HepG2 (cell line): Measurements from ENCODE around the gene TIFAB. TPM values are rescaled to one million over a fixed set of nuclear protein-coding genes. Genes with fewer than 3 reads are reported as not detected.

Experiments used
- BRF2 ChIP-seq: sonication (generic); formaldehyde crosslinking; IDR thresholded peaks from 2 replicates; pipeline ENCODE4 v1.8.1; 2022; ENCODE audit warnings: mild to moderate bottlenecking, missing genetic modification reagents
- CBX5 ChIP-seq: sonication (generic); formaldehyde crosslinking; IDR thresholded peaks from 2 replicates; pipeline ENCODE4 v1.4.0; 2020; ENCODE audit warnings: missing genetic modification reagents, borderline replicate concordance
- IKZF1 ChIP-seq: fragments of 450-650 bp; IDR thresholded peaks from 2 replicates; pipeline ENCODE4 v1.7.1; 2016
- NFE2L2 ChIP-seq: fragments of 150-350 bp; IDR thresholded peaks from 2 replicates; pipeline ENCODE4 v1.6.1; 2014; ENCODE audit warnings: low read length
- NFKB2 ChIP-seq: sonication (generic); formaldehyde crosslinking; IDR thresholded peaks from 2 replicates; pipeline ENCODE4 v1.4.0; 2020; ENCODE audit warnings: missing genetic modification reagents, borderline replicate concordance
- ZNF142 ChIP-seq: sonication (generic); formaldehyde crosslinking; IDR thresholded peaks from 2 replicates; pipeline ENCODE4 v1.4.0; 2020; ENCODE audit warnings: missing genetic modification reagents
- ZNF24 ChIP-seq: fragments of 450-650 bp; IDR thresholded peaks from 2 replicates; pipeline ENCODE4 v1.6.1; 2017; ENCODE audit warnings: antibody characterized with exemption, mild to moderate bottlenecking
- ZNF652 ChIP-seq: IDR thresholded peaks from 2 replicates; pipeline ENCODE4 v1.6.1; 2016; ENCODE audit warnings: low read depth, borderline replicate concordance
- ZNF772 ChIP-seq: sonication (generic); formaldehyde crosslinking; IDR thresholded peaks from 2 replicates; pipeline ENCODE4 v1.5.0; 2020; ENCODE audit warnings: mild to moderate bottlenecking, missing genetic modification reagents
- ZXDC ChIP-seq: sonication (generic); formaldehyde crosslinking; IDR thresholded peaks from 2 replicates; pipeline ENCODE4 v1.5.0; 2020; ENCODE audit warnings: mild to moderate bottlenecking, missing genetic modification reagents
- polyA plus RNA-seq, 8 experiments: library from polyadenylated mRNA; depleted of rRNA in 3 of 8; stranded (reverse) in 7 of 8; unstranded in 1 of 8; fragments of >200 nt; fragmentation: Illumina TruSeq in 4 of 8; extraction: Trizol in 4 of 8; gene quantifications; 2 replicates each; pipeline versions ENCODE4 v1.2.1 to v1.2.3, GENCODE V29; 2011 to 2016; ENCODE audit warnings: low read depth in 4 of 8, missing spikeins in 1 of 8, mixed read lengths in 1 of 8; ENCODE audit not compliant: insufficient read depth in 1 of 8
- total RNA-seq, 5 experiments: library from RNA; depleted of rRNA; stranded (reverse); fragments of >200 nt; fragmentation: Illumina TruSeq; extraction: Trizol; gene quantifications; 2 replicates each; pipeline ENCODE4 v1.2.3, GENCODE V29; 2016; ENCODE audit warnings: low read depth in 1 of 5

The TIFAB gene
- total and polyA plus RNA-seq, 2 of the 13 experiments (the other 11 are each of a cell fraction or from before 2014, with no cell fraction given) = not detected

GRCh38 chr5:135482381-135482933 is 30.3 kb upstream of the TIFAB start (continued):
- no peak for TF ChIP-seq ZNF24
- no peak for TF ChIP-seq ZNF772 (CRISPR knock-in tag)
- TF ChIP-seq CBX5 = peak; percentile 89; the same call in 1 of the 2 replicates
- TF ChIP-seq ZNF652 (CRISPR knock-in tag) = 0 out of 2 replicates have a peak, but pooled peaks have one; percentile 15
- peak; percentile 33; the same call in 1 of the 2 replicates for TF ChIP-seq NFKB2
- TF ChIP-seq ZNF142 (CRISPR knock-in tag) = no peak
- no peak for TF ChIP-seq IKZF1
- no peak for TF ChIP-seq NFE2L2
- 0 out of 2 replicates have a peak, but pooled peaks have one; percentile 33 for TF ChIP-seq ZXDC
- peak; percentile 39; the same call in 1 of the 2 replicates for TF ChIP-seq BRF2 (CRISPR knock-in tag)
